K562 (cell line): ENCODE measurements around the gene DLAT. TPM values are rescaled to one million over a fixed set of nuclear protein-coding genes. Genes with fewer than 3 reads are reported as not detected.

Experiments
- DEAF1 ChIP-seq: fragments of 450-650 bp; formaldehyde crosslinking; IDR thresholded peaks from 2 replicates; pipeline ENCODE4 v1.4.0; 2020; ENCODE audit warnings: mild to moderate bottlenecking, moderate library complexity
- E2F6 ChIP-seq, 2 experiments: IDR thresholded peaks; 2 replicates each; pipeline ENCODE4 v1.6.1; 2011; ENCODE audit warnings: borderline replicate concordance in 1 of 2, control low read depth in 1 of 2, low read depth in 1 of 2, low read length in 1 of 2, mild to moderate bottlenecking in 1 of 2, mixed read lengths in 1 of 2, moderate library complexity in 1 of 2; ENCODE audit not compliant: insufficient read depth in 1 of 2, insufficient read length in 1 of 2, poor library complexity in 1 of 2, severe bottlenecking in 1 of 2; ENCODE audit errors: extremely low read depth in 1 of 2
- ELK3 ChIP-seq: fragments of 450-650 bp; formaldehyde crosslinking; IDR thresholded peaks from 2 replicates; pipeline ENCODE4 v1.4.0; 2020; ENCODE audit warnings: mild to moderate bottlenecking
- HMG20A ChIP-seq: fragments of 450-650 bp; formaldehyde crosslinking; conservative IDR thresholded peaks from 2 replicates; pipeline ENCODE4 v1.4.0; 2020; ENCODE audit warnings: mild to moderate bottlenecking, mixed read lengths
- HNRNPH1 ChIP-seq: fragments of 200-400 bp; formaldehyde crosslinking; optimal IDR thresholded peaks from 2 replicates; pipeline ENCODE3; 2017; ENCODE audit warnings: low read depth, mild to moderate bottlenecking, low read length, moderate library complexity
- MTA3 ChIP-seq: fragments of 450-650 bp; formaldehyde crosslinking; IDR thresholded peaks from 2 replicates; pipeline ENCODE4 v1.6.1; 2017; ENCODE audit warnings: mild to moderate bottlenecking, borderline replicate concordance
- NRF1 ChIP-seq, 2 experiments: fragments of 450-650 bp; IDR thresholded peaks in 1 of 2; conservative IDR thresholded peaks in 1 of 2; 2 replicates each; pipeline ENCODE4 v1.6.1; 2014; ENCODE audit warnings: mild to moderate bottlenecking in 2 of 2
- PCBP2 ChIP-seq: fragments of 200-400 bp; formaldehyde crosslinking; IDR thresholded peaks from 2 replicates; pipeline ENCODE4 v1.6.1; 2018; ENCODE audit warnings: low read length, low read depth, mild to moderate bottlenecking, moderate library complexity; ENCODE audit not compliant: poor library complexity, severe bottlenecking
- POU5F1 ChIP-seq: fragments of 150-350 bp; IDR thresholded peaks from 2 replicates; pipeline ENCODE4 v1.6.1; 2014; ENCODE audit warnings: borderline replicate concordance, low read length, low read depth, mild to moderate bottlenecking; ENCODE audit not compliant: partially characterized antibody
- RCOR1 ChIP-seq, 2 experiments: IDR thresholded peaks; 2 replicates each; pipeline ENCODE4 v1.6.1; 2012; ENCODE audit warnings: low read depth in 2 of 2, low read length in 2 of 2, borderline replicate concordance in 1 of 2, improper control_type of control experiment in 1 of 2
- XRCC5 ChIP-seq: fragments of 200-400 bp; formaldehyde crosslinking; IDR thresholded peaks from 2 replicates; pipeline ENCODE4 v1.6.1; 2017; ENCODE audit warnings: low read depth, mild to moderate bottlenecking, low read length
- ZFP30 ChIP-seq: fragments of 250-450 bp; sonication (Bioruptor Pico); IDR thresholded peaks from 2 replicates; pipeline ENCODE4 v1.8.0; 2022; ENCODE audit warnings: moderate library complexity, mild to moderate bottlenecking, inconsistent platforms, borderline replicate concordance
- ZNF253 ChIP-seq: fragments of 250-450 bp; sonication (Bioruptor Pico); conservative IDR thresholded peaks from 2 replicates; pipeline ENCODE4 v1.6.1; 2021; ENCODE audit warnings: mild to moderate bottlenecking
- ZNF395 ChIP-seq: fragments of 200-800 bp; sonication (Bioruptor generic); IDR thresholded peaks from 2 replicates; pipeline ENCODE4 v1.6.1; 2017; ENCODE audit warnings: missing genetic modification characterization, missing compliant biosample characterization
- polyA plus RNA-seq, 8 experiments: library from polyadenylated mRNA; depleted of rRNA in 4 of 8; stranded (reverse) in 5 of 8; unstranded in 3 of 8; fragments of >200 nt; fragmentation: Nextera tagmentation in 2 of 8; fragmentation: Illumina TruSeq in 1 of 8; extraction: Ambion mirVana in 2 of 8; extraction: Trizol in 1 of 8; gene quantifications; 2 replicates each; pipeline versions ENCODE4 v1.2.1 to v1.2.3, GENCODE V29; 2011 to 2014; ENCODE audit warnings: inconsistent platforms in 1 of 8, missing spikeins in 1 of 8
- total RNA-seq, 7 experiments: library from RNA; depleted of rRNA in 6 of 7; stranded (reverse); fragments of >200 nt in 6 of 7; fragmentation: Illumina TruSeq in 2 of 7; extraction: Trizol in 2 of 7; gene quantifications; 2 replicates each; pipeline versions ENCODE4 v1.2.1 to v1.2.3, GENCODE V29; 2011 to 2021; ENCODE audit warnings: low replicate concordance in 1 of 7
- TF ChIP-seq, protein P1 (sequence below): fragments of 250-450 bp; sonication (Bioruptor Pico); IDR thresholded peaks from 2 replicates; pipeline ENCODE4 v1.4.0; 2020; ENCODE audit warnings: mild to moderate bottlenecking, moderate library complexity, borderline replicate concordance
- TF ChIP-seq, protein P2 (sequence below): sonication (generic); formaldehyde crosslinking; IDR thresholded peaks from 2 replicates; pipeline ENCODE4 v1.8.0; 2022; ENCODE audit warnings: mild to moderate bottlenecking, low read depth, missing genetic modification reagents

Gene DLAT
- total and polyA plus RNA-seq, 9 of the 15 experiments (the other 6 are each of a cell fraction or from before 2014, with no cell fraction given): 41.7 to 152 (median 105) TPM

DNA sequence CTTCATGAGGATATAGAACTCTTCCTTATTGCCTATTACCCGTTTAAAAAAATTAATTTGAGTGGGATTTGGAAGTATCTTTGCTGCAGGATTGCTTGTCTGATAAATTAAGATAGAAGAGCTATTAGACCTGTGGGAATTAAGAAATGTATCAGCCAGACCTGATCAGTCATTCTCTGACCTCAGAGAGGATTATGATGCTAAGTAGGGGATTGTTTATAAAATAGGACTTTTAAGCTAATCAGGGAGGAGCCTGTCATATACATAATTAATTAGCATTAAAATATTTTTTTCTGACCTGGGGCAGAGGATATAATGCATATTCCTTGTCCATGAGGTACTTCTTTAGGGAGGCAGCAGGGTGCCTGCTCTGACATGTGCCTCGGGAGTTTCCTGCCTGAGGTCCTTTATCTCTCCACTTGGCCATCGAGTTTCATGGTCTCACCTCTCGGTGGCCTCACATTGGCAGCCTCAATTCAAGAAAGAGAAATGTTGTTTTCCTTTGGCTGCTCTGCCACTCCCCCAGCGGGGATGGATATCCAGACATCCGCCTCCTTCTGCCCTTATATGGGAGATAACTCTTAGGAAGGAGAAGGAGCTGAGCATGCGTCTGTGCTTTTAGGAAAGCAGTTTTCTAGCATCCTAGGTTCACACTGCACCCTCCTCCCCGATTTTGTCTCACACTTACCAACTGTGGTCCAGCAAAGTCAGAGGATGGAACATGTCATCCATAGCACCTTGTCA is 47.0 kb upstream of the DLAT start (continued):
- TF ChIP-seq, protein P1, sequence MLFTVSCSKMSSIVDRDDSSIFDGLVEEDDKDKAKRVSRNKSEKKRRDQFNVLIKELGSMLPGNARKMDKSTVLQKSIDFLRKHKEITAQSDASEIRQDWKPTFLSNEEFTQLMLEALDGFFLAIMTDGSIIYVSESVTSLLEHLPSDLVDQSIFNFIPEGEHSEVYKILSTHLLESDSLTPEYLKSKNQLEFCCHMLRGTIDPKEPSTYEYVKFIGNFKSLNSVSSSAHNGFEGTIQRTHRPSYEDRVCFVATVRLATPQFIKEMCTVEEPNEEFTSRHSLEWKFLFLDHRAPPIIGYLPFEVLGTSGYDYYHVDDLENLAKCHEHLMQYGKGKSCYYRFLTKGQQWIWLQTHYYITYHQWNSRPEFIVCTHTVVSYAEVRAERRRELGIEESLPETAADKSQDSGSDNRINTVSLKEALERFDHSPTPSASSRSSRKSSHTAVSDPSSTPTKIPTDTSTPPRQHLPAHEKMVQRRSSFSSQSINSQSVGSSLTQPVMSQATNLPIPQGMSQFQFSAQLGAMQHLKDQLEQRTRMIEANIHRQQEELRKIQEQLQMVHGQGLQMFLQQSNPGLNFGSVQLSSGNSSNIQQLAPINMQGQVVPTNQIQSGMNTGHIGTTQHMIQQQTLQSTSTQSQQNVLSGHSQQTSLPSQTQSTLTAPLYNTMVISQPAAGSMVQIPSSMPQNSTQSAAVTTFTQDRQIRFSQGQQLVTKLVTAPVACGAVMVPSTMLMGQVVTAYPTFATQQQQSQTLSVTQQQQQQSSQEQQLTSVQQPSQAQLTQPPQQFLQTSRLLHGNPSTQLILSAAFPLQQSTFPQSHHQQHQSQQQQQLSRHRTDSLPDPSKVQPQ (CRISPR knock-in tag): no peak
- TF ChIP-seq ELK3 (no peak), E2F6 (IDR thresholded peaks at IDR 0.05; ENCODE audit: borderline replicate concordance in 1 of 2, extremely low read depth in 1 of 2, insufficient read depth in 1 of 2, insufficient read length in 1 of 2, low read depth in 1 of 2, low read length in 1 of 2, poor library complexity in 1 of 2, severe bottlenecking in 1 of 2) (peak in 1 of 2 experiments; percentile 69), ZNF253 (CRISPR knock-in tag) (no peak), NRF1 (conservative IDR thresholded peaks at IDR 0.05 in 1 of 2, IDR thresholded peaks at IDR 0.05 in 1 of 2) (peak; percentile 89 to 91), ZNF395 (CRISPR knock-in tag) (no peak), POU5F1 (no peak), ZFP30 (CRISPR knock-in tag) (no peak), MTA3 (0 out of 2 replicates have a peak, but pooled peaks have one; percentile 33), RCOR1 (IDR thresholded peaks at IDR 0.05; ENCODE audit: borderline replicate concordance in 1 of 2, low read depth in 2 of 2, low read length in 2 of 2) (0 out of 4 replicates have a peak, but pooled peaks of 1 of the 2 experiments have one; percentile 23), HNRNPH1 (no peak), PCBP2 (no peak), XRCC5 (no peak), HMG20A (no peak), DEAF1 (CRISPR knock-in tag) (no peak)
- TF ChIP-seq, protein P2, sequence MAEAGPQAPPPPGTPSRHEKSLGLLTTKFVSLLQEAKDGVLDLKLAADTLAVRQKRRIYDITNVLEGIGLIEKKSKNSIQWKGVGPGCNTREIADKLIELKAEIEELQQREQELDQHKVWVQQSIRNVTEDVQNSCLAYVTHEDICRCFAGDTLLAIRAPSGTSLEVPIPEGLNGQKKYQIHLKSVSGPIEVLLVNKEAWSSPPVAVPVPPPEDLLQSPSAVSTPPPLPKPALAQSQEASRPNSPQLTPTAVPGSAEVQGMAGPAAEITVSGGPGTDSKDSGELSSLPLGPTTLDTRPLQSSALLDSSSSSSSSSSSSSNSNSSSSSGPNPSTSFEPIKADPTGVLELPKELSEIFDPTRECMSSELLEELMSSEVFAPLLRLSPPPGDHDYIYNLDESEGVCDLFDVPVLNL: no peak
